H9 (cell line): ENCODE data around the gene SCN3A. TPM values are rescaled to one million over a fixed set of nuclear protein-coding genes. Genes with fewer than 3 reads are reported as not detected.

Experiments
- DNase-seq: peaks from one replicate; pipeline ENCODE4 v3.0.0-alpha.2; 2017
- H2AFZ ChIP-seq: one replicate; pipeline ENCODE4 v1.6.1; 2013; ENCODE audit warnings: mild to moderate bottlenecking, low read length, control low read depth, moderate library complexity
- H2AK5ac ChIP-seq: 2 replicates; pipeline ENCODE4 v1.6.1; 2013; ENCODE audit warnings: low read length, control low read depth, mixed read lengths; ENCODE audit not compliant: insufficient read length
- H2BK120ac ChIP-seq: one replicate; pipeline ENCODE4 v1.6.1; 2013; ENCODE audit warnings: low read depth, mild to moderate bottlenecking, low read length, control low read depth, inconsistent platforms; ENCODE audit not compliant: poor library complexity, severe bottlenecking
- H2BK12ac ChIP-seq: 2 replicates; pipeline ENCODE4 v1.6.1; 2013; ENCODE audit warnings: low read length, control low read depth, mixed read lengths, low read depth; ENCODE audit not compliant: insufficient read length
- H2BK15ac ChIP-seq: 2 replicates; pipeline ENCODE4 v1.6.1; 2013; ENCODE audit warnings: low read depth, low read length, control low read depth
- H2BK20ac ChIP-seq: one replicate; pipeline ENCODE4 v1.6.1; 2013; ENCODE audit warnings: low read depth, mild to moderate bottlenecking, low read length, control low read depth, inconsistent platforms; ENCODE audit not compliant: poor library complexity, severe bottlenecking
- H2BK5ac ChIP-seq: 2 replicates; pipeline ENCODE4 v1.6.1; 2013; ENCODE audit warnings: low read length, control low read depth, mixed read lengths; ENCODE audit not compliant: insufficient read length
- H3K14ac ChIP-seq: 2 replicates; pipeline ENCODE4 v1.6.1; 2013; ENCODE audit warnings: low read length, control low read depth; ENCODE audit not compliant: insufficient read depth
- H3K18ac ChIP-seq: 2 replicates; pipeline ENCODE4 v1.6.1; 2013; ENCODE audit warnings: low read depth, mild to moderate bottlenecking, mixed read lengths, low read length, control low read depth; ENCODE audit not compliant: insufficient read length
- H3K23ac ChIP-seq: 2 replicates; pipeline ENCODE4 v1.6.1; 2013; ENCODE audit warnings: low read length, control low read depth, mixed read lengths, low read depth; ENCODE audit not compliant: insufficient read length
- H3K23me2 ChIP-seq: 2 replicates; pipeline ENCODE4 v1.6.1; 2013; ENCODE audit warnings: low read depth, mild to moderate bottlenecking, mixed read lengths, low read length, control low read depth; ENCODE audit not compliant: insufficient read length, poor library complexity, severe bottlenecking
- H3K27ac ChIP-seq: 2 replicates; pipeline ENCODE4 v1.5.1; 2013; ENCODE audit warnings: low read length, control low read depth, mixed read lengths, low read depth; ENCODE audit not compliant: insufficient read length
- H3K27me3 ChIP-seq: 2 replicates; pipeline ENCODE4 v1.6.1; 2013; ENCODE audit warnings: low read length, control low read depth, inconsistent platforms; ENCODE audit not compliant: insufficient read depth
- H3K4ac ChIP-seq: 2 replicates; pipeline ENCODE4 v1.6.1; 2013; ENCODE audit warnings: low read depth, mild to moderate bottlenecking, control low read depth, inconsistent platforms, low read length, moderate library complexity
- H3K4me1 ChIP-seq: 2 replicates; pipeline ENCODE4 v1.6.1; 2013; ENCODE audit warnings: low read length, control low read depth, inconsistent platforms; ENCODE audit not compliant: insufficient read depth
- H3K4me2 ChIP-seq: 2 replicates; pipeline ENCODE4 v1.6.1; 2013; ENCODE audit warnings: low read length, control low read depth, mixed read lengths; ENCODE audit not compliant: insufficient read length, insufficient read depth
- H3K56ac ChIP-seq: 2 replicates; pipeline ENCODE4 v1.6.1; 2013; ENCODE audit warnings: low read depth, mild to moderate bottlenecking, mixed read lengths, low read length, control low read depth; ENCODE audit not compliant: insufficient read length
- H3K79me1 ChIP-seq: 2 replicates; pipeline ENCODE4 v1.6.1; 2013; ENCODE audit warnings: low read depth, mild to moderate bottlenecking, moderate library complexity, low read length, control low read depth, inconsistent platforms; ENCODE audit not compliant: insufficient read depth, poor library complexity, severe bottlenecking
- H3K79me2 ChIP-seq: 2 replicates; pipeline ENCODE4 v1.6.1; 2013; ENCODE audit warnings: low read length, control low read depth, inconsistent platforms; ENCODE audit not compliant: insufficient read depth
- H3K9ac ChIP-seq: 2 replicates; pipeline ENCODE4 v1.6.1; 2013; ENCODE audit warnings: low read length, control low read depth, mixed read lengths; ENCODE audit not compliant: insufficient read length; ENCODE audit errors: extremely low read depth
- H3K9me3 ChIP-seq: one replicate; pipeline ENCODE4 v1.6.1; 2013; ENCODE audit warnings: low read depth, low read length, inconsistent platforms; ENCODE audit not compliant: control insufficient read depth
- H3T11ph ChIP-seq: one replicate; pipeline ENCODE4 v1.6.1; 2013; ENCODE audit warnings: mild to moderate bottlenecking, low read length, control low read depth, inconsistent platforms
- H4K20me1 ChIP-seq: one replicate; pipeline ENCODE4 v1.6.1; 2013; ENCODE audit not compliant: control insufficient read depth, insufficient read length, insufficient read depth
- H4K5ac ChIP-seq: 2 replicates; pipeline ENCODE4 v1.6.1; 2013; ENCODE audit warnings: low read depth, mild to moderate bottlenecking, mixed read lengths, low read length, control low read depth; ENCODE audit not compliant: insufficient read length
- H4K8ac ChIP-seq: replicated peaks from 2 replicates; pipeline ENCODE4 v1.6.1; 2013; ENCODE audit warnings: low read length, control low read depth, mixed read lengths, low read depth; ENCODE audit not compliant: insufficient read length
- H4K91ac ChIP-seq: 2 replicates; pipeline ENCODE4 v1.6.1; 2013; ENCODE audit warnings: low read depth, mild to moderate bottlenecking, moderate library complexity, mixed read lengths, low read length, control low read depth; ENCODE audit not compliant: insufficient read length
- H3K27ac Mint-ChIP-seq, 3 experiments: 2 replicates in 2 of 3; 3 replicates in 1 of 3; pipeline ENCODE4 v1.8.0; 2020 to 2021; ENCODE audit warnings: mixed read lengths in 3 of 3, mild to moderate bottlenecking in 1 of 3, moderate library complexity in 1 of 3
- H3K27me3 Mint-ChIP-seq: 2 replicates; pipeline ENCODE4 v1.8.0; 2021; ENCODE audit warnings: low read depth, mild to moderate bottlenecking, moderate library complexity, mixed read lengths
- H3K36me3 Mint-ChIP-seq, 3 experiments: 2 replicates in 2 of 3; 3 replicates in 1 of 3; pipeline ENCODE4 v1.8.0; 2020 to 2021; ENCODE audit warnings: low read depth in 3 of 3, mixed read lengths in 3 of 3; ENCODE audit not compliant: insufficient read depth in 1 of 3
- H3K4me1 Mint-ChIP-seq, 2 experiments: 2 replicates each; pipeline ENCODE4 v1.8.0; 2020; ENCODE audit warnings: mixed read lengths in 2 of 2
- H3K4me3 Mint-ChIP-seq, 2 experiments: 2 replicates in 1 of 2; 3 replicates in 1 of 2; pipeline ENCODE4 v1.8.0; 2020 to 2021; ENCODE audit warnings: mild to moderate bottlenecking in 2 of 2, mixed read lengths in 2 of 2, moderate library complexity in 1 of 2
- H3K9me3 Mint-ChIP-seq, 2 experiments: 2 replicates in 1 of 2; 3 replicates in 1 of 2; pipeline ENCODE4 v1.8.0; 2020; ENCODE audit warnings: mild to moderate bottlenecking in 2 of 2, mixed read lengths in 2 of 2, moderate library complexity in 1 of 2
- CTCF ChIP-seq: fragments of 200-600 bp; sonication (generic); conservative IDR thresholded peaks from 3 replicates; pipeline ENCODE4 v1.8.0; 2021; ENCODE audit warnings: antibody characterized with exemption, mild to moderate bottlenecking
- WGBS: extraction: QIAGEN DNeasy Blood & Tissue Kit; methylation state at CpG from one replicate; pipeline ENCODE4 v1.1.7; 2013; ENCODE audit warnings: missing lambda C conversion rate, low lambda C conversion rate, mixed read lengths; ENCODE audit not compliant: insufficient read length; ENCODE audit errors: extremely low coverage; 5-methylcytosine and 5-hydroxymethylcytosine counted together
- total RNA-seq: library from RNA; stranded (reverse); gene quantifications from 2 replicates; pipeline ENCODE4 v1.2.1, GENCODE V29; 2021

SCN3A gene
- total RNA-seq, 1 experiment from 2014 or later: not detected

- Histone ChIP-seq H3K56ac (no peak overlapping the region), H4K5ac (no peak overlapping the region), H3K18ac (peak overlapping the region; percentile 56), H3K9me3 (no peaks in the 10 kb centered on the region), H3K23ac (no peak overlapping the region), H2BK15ac (no peak overlapping the region), H2AK5ac (no peak overlapping the region), H3K4me1 (peaks cover 7% of the 10 kb centered on the region; the same call in 1 of the 2 replicates), H3K27me3 (no peaks in the 10 kb centered on the region), H2AFZ (no peak overlapping the region), H2BK120ac (no peak overlapping the region), H2BK20ac (no peak overlapping the region), H3K14ac (peak overlapping the region; percentile 59; the same call in 1 of the 2 replicates), H4K91ac (no peak overlapping the region), H3K79me1 (no peaks in the 10 kb centered on the region), H4K20me1 (no peaks in the 10 kb centered on the region), H3T11ph (no peak overlapping the region), H3K79me2 (no peaks in the 10 kb centered on the region), H2BK12ac (no peak overlapping the region), H3K4me2 (no peak overlapping the region), H3K23me2 (peaks cover 2% of the 10 kb centered on the region), H3K27ac (no peak overlapping the region), H2BK5ac (no peak overlapping the region), H3K9ac (no peak overlapping the region), H3K4ac (no peak overlapping the region), H4K8ac (no peak overlapping the region)
- no CpG with 5 or more reads among the region's 1 CpG for WGBS
- H3K4me3 Mint-ChIP-seq: 0 out of 5 replicates have a peak overlapping the region, but pooled peaks of 1 of the 2 experiments have one; percentile 57
- H3K27me3 Mint-ChIP-seq: no peaks in the 10 kb centered on the region
- peaks cover 29 to 41% of the 10 kb centered on the region in 2 experiments for H3K4me1 Mint-ChIP-seq
- H3K9me3 Mint-ChIP-seq: peaks cover 0 to 6% of the 10 kb centered on the region in 2 experiments; a peak in 3 of 5 replicates
- H3K27ac Mint-ChIP-seq: peak overlapping the region; percentile 34 to 78 (median 71); a peak in 4 of 7 replicates
- no peaks in the 10 kb centered on the region; a peak in 2 of 7 replicates for H3K36me3 Mint-ChIP-seq
- no peak for DNase-seq
- TF ChIP-seq CTCF: no peak
Observed at GRCh38 chr2:165069151-165069550, 134.7 kb downstream of the SCN3A start.
